IPS-NIHi11 (cell line): ENCODE measurements around the gene ZNG1F.
"Not testable (repeated sequence)": the region's sequence is repeated elsewhere in the genome, so short reads cannot be mapped to it uniquely, and the experiment has no call there.

ENCODE experiments used
- DNase-seq: peaks from one replicate; pipeline ENCODE4 v3.0.0; 2012; ENCODE audit warnings: mixed read lengths, low spot score

ZNG1F gene

DNA sequence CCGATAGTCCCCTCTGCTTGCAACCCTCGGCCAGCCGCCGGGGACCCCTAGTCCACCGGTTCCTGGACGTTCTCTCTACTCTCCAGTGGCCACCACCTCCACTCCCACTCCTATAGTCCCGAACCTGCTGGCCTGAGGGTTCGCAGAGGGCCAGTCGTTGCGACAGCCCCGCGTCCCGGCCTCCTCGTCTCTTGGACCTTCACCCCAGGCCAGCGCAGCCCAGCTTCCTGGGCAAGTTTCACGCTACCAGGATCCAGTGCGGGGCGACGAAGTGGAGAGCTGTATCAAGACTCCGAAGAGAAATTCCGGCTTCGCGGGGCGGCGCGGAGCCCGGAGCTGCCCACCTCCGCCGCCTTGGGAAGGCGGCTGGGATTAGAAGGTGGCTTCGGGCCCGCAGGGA, 65.7 kb downstream of the ZNG1F start:
- DNase-seq: not testable (repeated sequence)

DNA sequence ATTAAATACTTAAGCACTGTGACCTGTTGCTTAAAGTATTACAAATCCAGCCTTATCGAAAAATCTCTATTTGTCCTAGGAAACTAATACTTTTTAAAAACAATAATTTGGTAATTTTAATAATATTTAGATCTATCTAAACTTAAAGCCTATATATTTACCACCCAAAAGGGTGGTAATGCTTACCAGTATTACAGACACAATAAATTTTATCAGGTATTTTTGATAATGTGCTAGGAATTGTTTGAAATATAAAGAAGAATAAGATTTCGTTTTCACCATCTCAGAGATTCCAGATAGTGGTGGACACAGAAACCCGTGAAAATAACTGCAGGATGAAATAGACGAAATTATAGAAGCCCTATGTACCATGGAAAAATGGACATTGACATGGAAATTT, 68.4 kb downstream of the ZNG1F start:
- DNase-seq: not testable (repeated sequence)

DNA sequence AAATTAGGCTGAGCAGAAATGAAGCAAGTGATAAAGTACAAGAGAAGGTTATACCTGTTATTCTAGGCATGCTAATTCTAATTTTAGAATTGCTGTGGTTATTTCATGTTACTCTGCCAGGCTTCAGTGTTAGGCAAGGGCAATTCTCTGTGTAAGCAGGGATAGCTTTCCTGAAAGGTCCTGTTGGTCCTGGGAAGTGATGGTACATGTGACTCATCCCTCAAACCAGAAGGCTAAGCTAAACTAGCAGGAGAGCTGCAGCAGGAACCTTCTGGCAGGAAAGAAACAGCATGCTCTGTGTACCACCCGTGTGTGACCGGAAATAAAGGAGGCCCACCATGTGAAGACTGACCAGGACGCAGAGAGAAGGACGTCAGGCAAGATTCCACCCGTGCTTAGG, 69.4 kb downstream of the ZNG1F start:
- DNase-seq: not testable (repeated sequence)

DNA sequence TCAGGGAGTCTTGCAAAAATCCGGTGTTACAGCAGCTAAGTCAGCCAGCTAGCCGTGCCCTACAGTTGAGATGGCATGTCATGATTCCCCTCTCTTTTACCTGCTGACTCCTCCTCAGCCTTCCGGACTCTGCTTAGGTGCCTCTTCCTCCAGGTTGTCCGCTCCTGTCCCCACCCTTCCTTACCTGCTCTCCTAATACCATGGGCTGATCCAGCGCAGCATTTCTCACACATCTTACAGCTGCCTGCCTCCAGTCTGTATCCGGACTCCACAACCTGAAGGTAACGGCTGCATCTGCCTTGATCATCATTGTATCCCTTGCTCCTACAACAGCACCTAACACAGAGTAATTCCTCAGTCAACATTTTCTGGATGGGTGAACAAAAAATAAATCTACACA, 69.8 kb downstream of the ZNG1F start:
- not testable (repeated sequence) for DNase-seq

DNA sequence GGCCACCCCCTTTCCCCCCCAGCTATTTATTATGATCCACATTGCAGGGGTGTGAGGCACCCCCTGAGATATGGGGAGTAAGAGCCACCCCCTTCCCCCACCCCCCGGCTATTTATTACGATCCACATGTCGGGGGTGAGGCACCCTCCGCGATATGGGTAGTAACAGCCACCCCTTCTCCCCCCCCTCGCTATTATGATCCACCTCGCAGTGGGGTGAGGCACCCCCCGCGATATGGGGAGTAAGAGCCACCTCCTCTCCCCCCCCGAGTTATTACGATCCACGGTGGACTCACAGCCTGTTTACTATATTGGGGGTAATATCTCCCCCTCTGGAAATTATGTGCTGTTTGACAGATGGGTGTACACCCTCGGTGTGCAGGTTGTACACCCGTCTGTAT, 75.8 kb downstream of the ZNG1F start:
- DNase-seq: not testable (repeated sequence)

DNA sequence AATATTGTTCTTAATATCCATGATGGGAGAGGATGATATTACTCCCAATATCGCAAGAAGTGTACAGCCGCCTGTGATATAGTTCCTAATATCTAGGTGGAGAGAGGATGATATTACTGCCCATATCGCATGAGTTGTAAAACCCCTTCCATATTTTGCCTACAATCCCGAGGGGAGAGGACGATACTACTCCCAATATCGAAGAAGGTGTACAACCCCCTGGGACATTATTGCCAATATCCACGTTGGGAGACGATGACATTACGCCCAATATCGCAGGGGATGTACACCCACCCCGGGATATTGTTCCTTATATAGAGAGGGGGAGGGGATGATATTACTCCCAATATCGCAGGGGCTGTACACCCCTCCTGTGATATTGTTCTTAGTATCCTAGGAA, 77.7 kb downstream of the ZNG1F start:
- DNase-seq: not testable (repeated sequence)

DNA sequence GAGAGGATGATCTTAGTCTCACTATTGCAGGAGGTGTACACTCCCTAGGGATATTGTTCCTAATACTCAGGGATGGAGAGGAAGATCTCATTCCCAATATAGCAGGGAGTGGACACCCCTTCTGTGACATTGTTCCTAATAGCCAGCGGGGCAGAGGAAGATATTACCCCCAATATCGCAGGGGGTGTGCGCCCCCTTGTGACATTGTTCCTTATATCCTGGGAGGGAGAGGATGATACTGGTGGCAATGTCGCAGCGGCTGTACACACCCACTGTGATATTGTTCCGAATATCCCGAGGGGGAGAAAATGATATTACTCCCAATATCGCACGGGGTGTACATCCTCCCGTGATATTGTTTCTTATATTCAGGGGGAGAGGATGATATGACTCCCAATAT, 78.2 kb downstream of the ZNG1F start:
- DNase-seq: not testable (repeated sequence)

DNA sequence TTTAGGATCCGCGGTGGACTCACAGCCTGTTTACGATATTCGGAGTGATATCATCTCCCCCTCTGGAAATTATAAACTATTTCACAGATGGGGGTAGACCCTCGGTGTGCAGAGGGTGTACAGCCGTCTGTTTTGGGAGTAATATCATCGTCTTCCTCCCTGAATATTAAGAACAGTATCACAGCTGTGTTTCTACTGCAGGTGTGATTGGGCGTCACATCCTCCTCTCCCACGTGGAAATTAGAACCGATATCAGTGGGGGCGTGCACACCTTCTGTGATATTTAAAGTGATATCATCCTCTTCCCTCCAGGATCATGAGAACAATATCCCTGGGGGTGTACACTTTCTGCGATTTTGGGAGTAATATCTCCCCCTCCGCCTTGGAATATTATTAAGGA, 79.9 kb downstream of the ZNG1F start:
- DNase-seq: not testable (repeated sequence)

DNA sequence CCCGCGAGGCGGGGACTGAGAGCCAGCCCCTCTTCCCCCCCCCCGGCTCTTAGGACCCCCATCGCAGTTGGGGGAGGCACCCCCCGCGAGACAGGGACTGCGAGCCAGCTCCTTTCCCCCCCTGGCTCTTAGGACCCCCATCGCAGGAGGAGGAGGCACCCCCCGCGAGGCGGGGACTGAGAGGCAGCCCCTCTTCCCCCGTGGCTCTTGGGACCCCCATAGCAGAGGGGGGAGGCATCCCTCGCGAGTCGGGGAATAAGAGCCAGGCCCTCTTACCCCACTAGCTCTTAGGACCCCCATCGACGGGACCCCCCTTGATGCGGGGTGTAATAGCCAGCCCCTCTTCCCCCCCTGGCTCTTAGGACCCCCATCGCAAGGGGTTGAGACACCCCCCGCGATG, 80.3 kb downstream of the ZNG1F start:
- not testable (repeated sequence) for DNase-seq

DNA sequence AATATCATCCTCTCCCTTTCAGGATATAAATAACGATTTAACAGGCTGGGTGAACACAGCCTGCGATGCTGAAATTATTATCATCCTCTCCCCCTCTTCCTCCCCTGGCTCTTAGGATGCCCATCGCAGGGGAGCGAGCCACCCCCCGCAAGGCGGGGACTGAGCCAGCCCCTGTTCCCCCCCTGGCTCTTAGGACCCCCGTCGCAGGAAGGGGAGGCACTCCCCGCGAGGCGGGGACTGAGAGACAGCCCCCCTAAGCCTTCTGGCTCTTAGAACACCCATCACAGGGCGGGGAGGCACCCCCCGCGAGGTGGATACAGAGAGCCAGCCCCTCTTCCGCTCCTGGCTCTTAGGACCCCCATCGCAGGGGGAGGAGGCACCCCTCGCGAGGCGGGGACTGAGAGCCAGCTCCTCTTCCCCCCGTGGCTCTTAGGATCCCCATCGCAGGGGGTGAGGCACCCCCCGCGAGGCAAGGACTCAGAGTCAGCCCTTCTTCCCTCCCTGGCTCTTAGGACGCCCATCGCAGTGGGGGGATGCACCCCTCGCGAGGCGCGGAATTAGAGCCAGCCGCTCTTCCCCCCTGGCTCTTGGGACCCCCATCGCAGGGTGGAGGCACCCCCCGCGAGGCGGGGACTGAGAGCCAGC, 82.5 kb downstream of the ZNG1F start:
- not testable (repeated sequence) for DNase-seq

DNA sequence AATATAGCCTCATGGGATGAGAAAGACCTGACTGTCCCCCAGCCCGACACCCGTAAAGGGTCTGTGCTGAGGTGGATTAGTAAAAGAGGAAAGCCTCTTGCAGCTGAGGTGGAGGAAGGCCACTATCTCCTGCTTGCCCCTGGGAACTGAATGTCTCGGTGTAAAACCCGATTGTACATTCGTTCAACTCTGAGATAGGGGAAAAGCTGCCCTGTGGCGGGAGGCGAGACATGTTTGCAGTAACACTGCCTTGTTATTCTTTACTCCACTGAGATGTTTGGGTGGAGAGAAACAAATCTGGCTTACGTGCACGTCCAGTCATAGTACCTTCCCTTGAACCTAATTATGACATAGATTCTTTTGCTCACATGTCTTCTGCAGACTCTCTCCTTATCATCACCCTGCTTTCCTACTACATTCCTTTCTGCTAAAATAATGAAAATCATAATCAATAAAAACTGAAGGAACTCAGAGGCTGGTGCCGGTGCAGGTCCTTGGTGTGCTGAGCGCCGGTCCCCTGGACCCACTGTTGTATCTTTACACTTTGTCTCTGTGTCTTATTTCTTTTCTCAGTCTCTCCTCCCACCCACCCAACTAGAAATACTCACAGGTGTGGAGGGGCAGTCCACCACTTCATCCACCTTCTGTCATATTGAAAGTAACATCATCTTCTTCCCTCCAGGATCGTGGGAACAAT, 83.4 kb downstream of the ZNG1F start:
- not testable (repeated sequence) for DNase-seq

DNA sequence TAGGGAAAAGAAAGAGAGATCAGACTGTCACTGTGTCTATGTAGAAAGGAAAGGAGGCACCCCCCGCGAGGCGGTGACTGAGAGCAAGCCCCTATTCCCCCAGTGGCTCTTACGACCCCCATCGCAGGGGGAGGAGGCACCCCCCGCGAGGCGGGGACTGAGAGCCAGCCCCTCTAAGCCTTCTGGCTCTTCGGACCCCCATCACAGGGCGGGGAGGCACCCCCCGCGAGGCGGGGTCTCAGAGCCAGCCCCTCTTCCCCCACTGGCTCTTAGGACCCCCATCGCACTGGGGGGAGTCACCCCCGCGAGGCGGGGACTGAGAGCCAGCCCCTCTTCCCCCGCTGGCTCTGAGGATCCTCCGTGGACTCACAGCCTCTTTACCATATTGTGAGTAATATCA, 84.6 kb downstream of the ZNG1F start:
- not testable (repeated sequence) for DNase-seq

DNA sequence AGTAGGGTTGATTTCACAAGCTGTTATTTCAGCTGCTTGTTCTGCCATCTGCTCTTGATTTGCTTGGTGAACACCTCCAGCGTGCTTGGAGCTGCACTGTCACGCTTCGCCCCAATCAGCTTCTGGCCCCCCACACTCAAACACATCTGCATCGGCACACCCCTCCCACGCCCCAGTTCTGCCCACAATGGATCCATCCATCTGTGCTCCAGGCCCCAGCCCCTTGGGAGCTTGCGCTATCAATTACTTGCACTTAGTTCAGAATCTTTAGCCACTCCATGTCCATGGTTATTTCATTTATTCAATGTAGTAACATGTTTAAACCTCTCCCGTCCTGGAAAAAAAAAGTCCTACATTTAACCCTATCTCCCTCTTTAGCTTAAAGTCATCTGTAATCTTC, 88.6 kb downstream of the ZNG1F start:
- DNase-seq: not testable (repeated sequence)

DNA sequence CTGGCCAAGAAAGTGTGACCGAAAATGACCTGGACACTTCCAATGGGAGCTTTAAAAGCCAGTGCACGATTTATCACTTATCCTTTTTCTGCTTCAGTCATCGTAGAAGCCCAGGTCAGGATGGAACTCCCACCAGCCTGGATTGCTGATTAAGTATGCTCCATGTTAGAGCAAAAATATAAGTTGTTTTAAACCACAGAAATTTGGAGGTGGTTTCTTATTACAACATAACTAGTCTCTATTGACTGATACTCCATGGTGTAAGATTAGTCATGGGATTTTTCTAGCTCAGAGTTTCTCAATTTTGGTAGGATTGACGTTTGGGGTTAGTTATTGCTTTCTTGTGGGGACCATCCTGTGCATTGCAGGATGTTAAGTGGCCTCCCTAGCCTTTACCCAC, 90.4 kb downstream of the ZNG1F start:
- DNase-seq: not testable (repeated sequence)

DNA sequence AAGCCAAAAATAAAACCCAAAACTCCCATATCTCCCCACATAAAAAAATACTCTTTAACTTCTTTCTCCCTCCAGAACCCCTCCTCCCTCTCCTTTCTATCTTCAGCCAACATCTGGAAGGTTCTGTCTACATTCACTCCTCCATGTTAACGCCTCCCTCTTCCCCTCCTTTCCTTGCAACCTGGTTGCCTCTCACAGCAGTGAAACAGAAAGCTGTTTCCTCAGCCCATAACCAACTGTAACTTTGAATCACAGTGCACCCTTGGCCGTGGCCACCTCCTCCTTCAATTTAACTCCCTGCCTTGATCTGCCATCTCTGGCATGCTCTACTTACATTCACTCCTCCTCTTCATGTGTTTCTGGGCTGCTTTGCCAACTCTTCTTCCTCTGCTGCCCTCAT, 94.1 kb downstream of the ZNG1F start:
- not testable (repeated sequence) for DNase-seq

DNA sequence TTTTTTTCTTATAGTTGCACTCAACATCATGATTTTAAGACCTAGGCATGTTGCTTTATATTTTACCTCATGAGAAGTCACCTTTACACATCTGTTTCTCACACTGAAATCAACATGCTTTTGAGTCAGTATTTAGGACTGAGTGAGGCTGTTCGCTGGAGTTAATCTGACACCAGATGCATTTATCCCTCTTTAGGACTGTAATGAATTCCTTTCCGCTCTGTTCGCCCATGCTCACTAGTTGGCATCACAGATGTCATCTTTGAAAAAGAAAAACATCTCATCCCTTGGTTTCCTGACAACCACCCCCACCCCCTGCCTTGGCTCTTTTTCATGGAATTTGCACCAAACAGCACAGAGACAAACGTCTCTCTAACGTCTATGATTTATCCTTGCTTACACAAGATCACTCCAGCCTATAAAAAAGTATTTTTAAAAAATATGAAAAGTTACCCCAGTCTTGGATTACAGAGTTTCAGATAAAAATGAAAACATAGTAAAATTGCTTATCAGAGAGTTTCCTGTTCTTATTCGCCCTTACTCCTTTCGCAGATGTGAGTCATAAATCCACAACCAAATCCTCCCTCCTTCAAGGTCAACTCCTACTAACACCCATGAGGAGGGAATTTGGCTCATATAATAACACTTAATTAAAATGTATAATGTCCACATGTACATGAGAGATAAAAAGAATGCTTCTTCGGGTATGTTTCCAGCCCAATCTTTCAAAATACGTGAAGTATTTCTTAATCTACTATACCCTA, 94.9 kb downstream of the ZNG1F start:
- not testable (repeated sequence) for DNase-seq

DNA sequence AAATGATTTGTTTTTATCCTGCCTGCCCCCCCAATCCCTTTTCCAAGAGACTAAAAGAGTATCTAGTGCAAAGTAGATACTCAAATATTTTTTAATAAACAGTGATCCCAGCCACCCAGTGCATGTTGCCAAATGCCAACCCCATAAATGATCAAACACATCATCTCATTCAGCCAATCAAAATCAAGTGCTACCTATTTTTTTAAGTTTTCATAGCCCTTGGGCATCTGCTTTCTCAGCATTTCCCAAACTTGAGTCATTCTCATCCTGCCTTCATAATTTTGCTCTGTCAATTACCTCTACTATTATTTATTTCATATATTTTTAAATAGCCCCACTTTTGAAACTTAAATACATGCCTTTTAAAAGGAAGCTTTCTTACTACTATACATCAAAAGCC, 98.2 kb downstream of the ZNG1F start:
- DNase-seq: not testable (repeated sequence)

DNA sequence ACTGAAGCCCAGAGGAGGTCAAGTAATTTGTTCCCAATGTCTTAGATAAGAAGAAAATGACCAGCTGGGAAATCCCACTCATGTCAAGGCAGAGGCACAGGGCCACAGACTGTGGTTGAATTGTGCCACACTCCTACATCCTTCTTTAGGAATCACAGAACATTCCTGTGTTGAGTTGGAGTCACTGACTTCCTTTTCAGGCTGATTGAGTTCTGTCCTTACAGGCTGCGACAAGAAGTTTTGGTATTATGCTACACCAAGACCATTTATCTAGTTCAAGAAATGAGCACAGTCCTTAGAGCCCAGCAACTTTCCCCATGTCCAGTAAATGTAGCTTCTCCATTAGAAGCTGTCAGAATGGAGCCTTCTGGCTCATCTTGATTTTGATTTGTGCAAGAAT, 98.7 kb downstream of the ZNG1F start:
- DNase-seq: not testable (repeated sequence)

DNA sequence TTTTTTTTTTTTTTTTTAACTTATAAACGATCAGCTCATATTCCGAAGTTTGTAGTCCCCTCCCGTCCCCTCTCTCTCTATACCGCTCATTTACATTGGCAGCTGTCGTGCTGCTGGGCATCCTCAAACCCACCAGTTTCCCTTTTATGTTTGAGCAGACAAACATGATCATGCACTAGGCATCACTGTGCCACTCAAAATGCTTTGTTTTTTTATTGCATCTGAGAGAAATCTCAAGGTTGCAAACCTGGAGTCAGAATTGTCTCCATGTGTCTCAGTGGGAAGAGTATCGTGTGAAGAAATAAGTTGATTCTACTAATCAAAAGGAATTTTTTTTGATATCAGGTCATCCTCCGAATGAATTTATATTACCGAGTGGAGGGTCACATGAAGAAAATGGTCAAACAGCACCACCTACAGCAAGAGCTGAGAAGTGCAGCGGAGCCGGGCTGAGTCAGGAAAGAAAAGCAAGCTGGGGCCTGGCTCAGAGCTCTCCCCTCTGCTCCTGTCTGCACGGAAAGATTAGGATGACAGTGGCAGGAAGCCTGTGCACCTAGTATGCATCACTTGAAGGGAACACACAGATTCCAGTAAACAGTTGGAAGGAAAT, 100.6 kb downstream of the ZNG1F start:
- DNase-seq: not testable (repeated sequence)

DNA sequence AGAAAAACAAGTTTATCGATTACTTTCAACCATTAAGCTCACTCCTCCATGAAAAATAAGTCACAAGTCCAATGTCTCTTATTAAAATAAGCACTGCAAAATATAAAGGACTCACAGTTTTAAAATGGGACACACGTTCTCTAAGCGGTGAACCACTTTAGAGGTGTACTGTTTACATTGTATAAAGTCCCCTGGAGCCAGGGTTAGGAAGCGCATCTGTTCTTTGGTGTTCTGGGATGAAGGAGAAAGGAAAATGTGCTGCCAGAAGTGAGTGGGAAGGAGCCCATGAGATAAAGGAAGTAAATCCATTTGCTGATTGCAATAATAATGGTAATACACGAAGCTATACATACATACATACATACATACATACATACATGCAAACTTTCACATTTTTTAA, 101.2 kb downstream of the ZNG1F start:
- not testable (repeated sequence) for DNase-seq

DNA sequence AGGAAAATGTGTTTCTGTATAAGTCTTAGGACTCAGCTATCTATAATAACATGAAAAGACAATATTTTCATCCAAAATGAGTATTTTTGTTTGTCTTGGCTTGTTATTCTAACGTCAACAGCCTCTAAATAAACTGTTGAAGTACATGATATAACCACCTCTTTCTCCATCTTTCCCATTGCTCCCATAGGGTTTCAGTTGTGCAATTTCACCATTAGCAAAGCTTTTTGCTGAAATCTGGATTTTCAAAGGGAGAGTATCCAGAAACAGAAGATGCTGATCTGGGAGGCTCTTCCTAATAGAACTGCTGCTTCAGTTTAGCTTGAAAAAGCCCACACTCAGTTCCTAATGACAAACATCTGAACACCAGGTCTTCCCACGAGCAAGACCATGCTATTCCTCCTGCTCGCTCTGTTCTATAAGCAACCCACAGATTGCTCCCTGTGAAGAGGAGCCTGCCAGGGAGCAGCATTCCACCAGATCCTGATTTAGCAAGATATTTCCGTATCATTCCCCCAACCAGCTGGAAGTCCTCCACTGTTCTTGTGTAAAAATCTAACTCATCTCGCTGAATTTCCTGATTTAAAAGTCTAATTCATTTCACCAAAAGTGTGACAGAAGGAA, 101.8 kb downstream of the ZNG1F start:
- DNase-seq: not testable (repeated sequence)

DNA sequence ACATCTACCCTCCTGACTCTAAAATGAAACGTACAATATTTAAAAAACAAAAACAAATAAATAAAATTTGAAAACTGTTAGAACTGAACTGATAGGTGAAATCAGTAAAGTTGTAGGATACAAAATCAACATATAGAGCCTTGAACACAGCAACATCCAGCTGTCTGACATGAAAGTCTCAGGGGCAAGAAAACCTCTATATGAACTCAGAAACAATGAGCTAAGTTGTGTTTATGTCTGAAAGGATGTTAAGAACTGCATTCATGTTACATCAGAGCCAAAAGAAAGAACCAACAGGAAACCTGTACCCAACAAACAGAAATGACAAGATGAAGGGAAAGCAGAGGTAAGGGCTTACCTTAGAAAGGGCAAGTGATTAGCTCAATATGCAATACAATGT, 102.4 kb downstream of the ZNG1F start:
- not testable (repeated sequence) for DNase-seq
